ENCODE results near the gene ZC2HC1C.

- peak; percentile 63 for TF ChIP-seq CTCF (conservative IDR thresholded peaks at IDR 0.05; ENCODE audit: low read length)
- no peak for TF ChIP-seq EZH2phosphoT487 (IDR thresholded peaks at IDR 0.05; ENCODE audit: borderline replicate concordance)
Observed at GRCh38 chr14:75022655-75023054, 46.8 kb upstream of the ZC2HC1C start.

Measured in Loucy (cell line).